ENCODE measurements around the gene RXRB. TPM values are rescaled to one million over a fixed set of nuclear protein-coding genes. Genes with fewer than 3 reads are reported as not detected.

RXRB gene
- total RNA-seq (2021; ENCODE audit: unreplicated experiment): 49.9 TPM
- 49.3 and 59.8 TPM in 2 replicates for polyA plus RNA-seq (2012)
- Bru-seq, nascent RNA: percentile 85 among the genes with signal in this experiment
- BruChase-seq, experiment 1, labeled RNA remaining after a 6-hour chase: percentile 92 among the genes with signal in this experiment
- percentile 93 among the genes with signal in this experiment for BruChase-seq, experiment 2, labeled RNA remaining after a 2-hour chase
- long read RNA-seq, transcript RXRB-201 (10 exons, 2,908 nt): major isoform, 12 of 65 reads
- long read RNA-seq, transcript RXRB-204 (9 exons, 1,977 nt): minor isoform, 6 of 65 reads
- long read RNA-seq, partial matches to known transcripts: 20 of 65 reads
- long read RNA-seq, other reads (novel, unspliced or antisense): 23 of 65 reads

- H3K4me2 ChIP-seq (ENCODE audit: low read length): peak within 1 kb of the TSS; percentile 96
- H2AFZ ChIP-seq (ENCODE audit: low read depth, low read length, poor library complexity, severe bottlenecking): peak within 1 kb of the TSS; percentile 35
- intact Hi-C loops (cut with micrococcal nuclease): loop anchor here (1.0 to 10.0 kb wide), 4 partner anchors 49 to 214 kb away; partner anchors contain the start of genes CUTA, PHF1 and RGL2
- DNase-seq (ENCODE audit: low read depth, low spot score) (peak; percentile 98), ATAC-seq (peak; percentile 61)
- ChIA-PET CTCF (interaction anchor here (1.0 kb wide), 1 partner anchor 28 kb away, joined by 3 read pairs; no protein-coding TSS in a partner anchor), POLR2A (interaction anchor here (0.7 to 1.5 kb wide), 4 partner anchors 8 to 71 kb away, joined by 4 to 6 read pairs (median 4); partner anchors contain the start of genes RING1, RPS18 and VPS52), RAD21 (ENCODE audit: low non-redundant PET in 1 of 2, low total read pairs in 2 of 2, uncharacterized antibody in 2 of 2, unreplicated experiment in 2 of 2) (interaction anchor here in 1 of 2 experiments (0.7 kb wide), 1 partner anchor 39 kb away, joined by 3 read pairs; no protein-coding TSS in a partner anchor)
- H3K27ac ChIP-seq (ENCODE audit: low read depth, low read length): peak within 1 kb of the TSS; percentile 94
- H3K27me3 ChIP-seq (ENCODE audit: insufficient read depth, low read length): no peaks in the 10 kb centered on the region
- TF ChIP-seq ELF1 (IDR thresholded peaks at IDR 0.05; ENCODE audit: borderline replicate concordance, low read depth): no peak
- TF ChIP-seq YY1 (IDR thresholded peaks at IDR 0.05; ENCODE audit: extremely low read depth, insufficient replicate concordance, low read depth, low read length): peak; percentile 98
- TF ChIP-seq TCF7L2 (IDR thresholded peaks at IDR 0.05; ENCODE audit: borderline replicate concordance, extremely low read depth, insufficient read depth, insufficient read length): no peak
- peak; percentile 95 for TF ChIP-seq ZBTB33 (IDR thresholded peaks at IDR 0.05; ENCODE audit: extremely low read depth, insufficient replicate concordance, low read length)
- peak; percentile 83 for TF ChIP-seq POLR2AphosphoS5 (IDR thresholded peaks at IDR 0.05; ENCODE audit: low read depth, low read length)
- 0 out of 2 replicates have a peak, but pooled peaks have one; percentile 16 for TF ChIP-seq ZFX (IDR thresholded peaks at IDR 0.05)
- TF ChIP-seq REST (IDR thresholded peaks at IDR 0.05; ENCODE audit: low read depth): no peak
- no peak for TF ChIP-seq RAD21 (IDR thresholded peaks at IDR 0.05; ENCODE audit: low read depth)
- peak within 1 kb of the TSS; percentile 80 for H3K9ac ChIP-seq (ENCODE audit: low read length)
- H3K9me2 ChIP-seq (ENCODE audit: insufficient read depth): no peaks in the 10 kb centered on the region
- peaks cover 35 to 60% of the 10 kb centered on the region in 2 experiments for H3K4me1 ChIP-seq (ENCODE audit: control insufficient read depth in 1 of 2, insufficient read depth in 2 of 2, low read length in 2 of 2)
- H3K36me3 ChIP-seq (ENCODE audit: control insufficient read depth in 1 of 2, insufficient read depth in 2 of 2, low read length in 2 of 2): peaks cover 27 to 43% of the 10 kb centered on the region in 2 experiments; a peak in 3 of 4 replicates
- peaks cover 73% of the 10 kb centered on the region for H3K79me2 ChIP-seq (ENCODE audit: insufficient read depth, low read length)
- H3K4me3 ChIP-seq (replicated peaks in 1 of 2; ENCODE audit: low read depth in 1 of 2, low read length in 2 of 2): peak within 1 kb of the TSS; percentile 63 to 69
- no peaks in the 10 kb centered on the region for H3K9me3 ChIP-seq (ENCODE audit: control insufficient read depth in 1 of 2, insufficient read depth in 1 of 2, low read depth in 1 of 2, low read length in 2 of 2)
- no TSS peak for BruUV-seq (replicated peaks)
- H4K20me1 ChIP-seq (ENCODE audit: insufficient read depth): no peaks in the 10 kb centered on the region
These were observed at the start of gene RXRB, which contains the start of gene SLC39A7 for GRCh38 chr6:33200219-33201146. RXRB (minus strand) TSS chr6:33200665; CDS start chr6:33200476, 189 bp downstream. SLC39A7 (plus strand) TSS chr6:33200867; CDS start chr6:33201246, 379 bp downstream.

Measured in HCT116 (cell line).